Stimulated activated CD4-positive, alpha-beta T cell treated with anti-CD3 and anti-CD28 coated beads, TNF-alpha, amount 100 ng/mL, for 48 hours (primary cell): ENCODE measurements around the gene SIN3B.

Source experiments
- DNase-seq, 3 donors: peaks; one replicate each; pipeline ENCODE4 v3.0.0-alpha.2; 2020; ENCODE audit warnings: low read depth in 3 of 3

SIN3B gene

GRCh38 chr19:16824658-16825311 is 4.4 kb upstream of the SIN3B start:
- DNase-seq: no peak

DNA sequence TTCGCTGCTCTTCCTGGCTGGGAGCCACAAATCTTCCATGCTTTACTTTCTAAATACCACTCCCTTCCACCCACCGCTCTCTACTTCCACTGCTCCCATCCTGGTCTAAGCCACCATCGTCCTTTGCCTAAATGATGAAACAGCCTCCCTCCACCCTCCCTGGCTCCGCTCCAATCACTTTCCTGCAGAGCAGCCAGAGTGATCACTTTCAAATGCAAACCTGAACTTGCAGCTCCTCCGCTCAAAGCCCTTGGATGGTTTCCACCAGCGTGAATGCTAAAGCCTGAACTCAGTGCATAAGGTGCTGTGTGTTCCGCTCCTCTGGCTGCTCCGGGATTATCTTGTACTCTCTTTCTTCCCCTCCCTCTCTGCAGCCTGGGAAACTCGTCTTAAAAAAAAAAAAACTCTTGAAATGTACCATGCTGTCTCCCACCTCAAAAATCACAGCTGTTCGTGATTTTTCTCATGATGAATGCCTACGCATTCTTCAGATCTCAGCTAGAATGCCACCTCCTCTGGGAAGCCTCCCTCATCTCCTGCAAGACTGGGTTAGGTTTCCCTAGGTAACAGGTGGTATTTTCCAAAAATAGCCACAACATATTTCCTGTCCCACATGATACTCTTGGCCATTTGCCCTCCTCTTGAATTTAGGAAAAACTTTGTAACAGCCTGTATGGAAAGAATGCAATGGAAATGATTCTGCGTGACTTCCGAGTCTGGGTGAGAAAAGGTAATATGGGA is 3.7 kb upstream of the SIN3B start:
- DNase-seq: no peak

DNA sequence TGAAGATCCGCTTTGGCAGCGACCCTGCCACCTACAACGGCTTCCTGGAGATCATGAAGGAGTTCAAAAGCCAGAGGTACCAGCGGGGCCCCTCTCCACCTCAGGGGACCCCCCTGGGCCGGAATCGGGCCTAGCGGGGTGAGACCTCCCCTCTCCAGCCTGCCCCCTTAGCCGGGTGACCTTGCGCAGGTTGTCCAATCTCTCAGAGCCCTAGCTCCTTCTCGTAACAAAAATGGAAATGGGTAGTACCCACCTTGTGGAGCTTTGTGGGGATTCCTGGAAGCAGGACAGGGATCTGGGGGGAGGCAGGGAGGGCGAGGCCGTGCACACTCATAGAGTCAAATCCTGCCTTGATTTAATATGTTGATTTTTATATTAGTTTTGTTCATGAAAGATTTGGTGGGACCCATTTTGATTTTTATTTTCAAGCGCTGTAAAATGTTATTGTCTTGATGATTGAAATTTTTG is 658 bp downstream of the SIN3B start:
- DNase-seq: no peak

DNA sequence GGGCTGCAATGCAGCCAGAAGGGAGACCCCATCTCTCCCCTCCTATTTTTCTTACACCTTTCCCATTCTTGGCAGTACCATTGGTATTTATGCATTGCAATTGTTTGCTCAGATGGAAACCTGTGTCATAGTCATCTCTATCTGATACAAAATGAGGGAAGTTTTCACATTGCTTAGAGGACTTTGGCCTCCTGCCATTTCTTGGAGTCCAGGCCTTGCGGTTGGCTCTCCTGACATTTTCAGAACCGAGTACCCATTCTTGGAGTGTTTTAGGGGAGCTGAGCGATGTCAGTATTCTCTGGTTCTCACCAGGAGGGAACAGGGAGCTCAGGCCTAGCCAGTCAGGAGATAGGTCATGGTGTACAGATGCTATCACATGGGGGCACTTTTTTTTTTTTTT is 1.5 kb downstream of the SIN3B start:
- DNase-seq: no peak

GRCh38 chr19:16831531-16831930 is 2.3 kb downstream of the SIN3B start:
- no peak for DNase-seq

GRCh38 chr19:16834747-16835146 is 5.5 kb downstream of the SIN3B start:
- DNase-seq: peak in 1 of 3 donors; percentile 4

- no peak for DNase-seq
Observed at GRCh38 chr19:16836115-16837034, 7.2 kb downstream of the SIN3B start.

- no peak for DNase-seq
Observed at GRCh38 chr19:16837035-16837362, 7.8 kb downstream of the SIN3B start.

GRCh38 chr19:16841391-16841926 is 12.3 kb downstream of the SIN3B start:
- DNase-seq: no peak

GRCh38 chr19:16846901-16847300 is 17.7 kb downstream of the SIN3B start:
- DNase-seq: no peak

DNA sequence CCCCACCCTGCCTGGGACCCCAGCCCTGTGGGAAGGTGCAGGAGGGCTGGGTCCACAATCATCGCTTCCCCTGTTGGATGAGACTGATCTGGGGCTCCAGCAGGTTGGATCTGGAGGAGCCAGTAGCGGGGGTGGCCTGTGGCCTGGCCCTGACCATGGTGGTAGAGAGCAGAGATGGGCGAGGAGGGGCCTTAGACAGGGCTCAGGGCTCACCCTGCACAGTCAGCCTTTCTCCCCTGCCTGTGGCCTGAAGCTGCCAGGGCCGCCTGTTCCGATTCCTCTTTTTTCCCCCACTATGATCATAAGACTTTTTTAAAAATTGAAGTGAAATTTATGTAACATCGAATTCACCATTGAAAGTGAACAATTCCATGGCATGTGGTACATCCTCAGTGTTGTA is 18.2 kb downstream of the SIN3B start:
- DNase-seq: no peak

GRCh38 chr19:16849168-16849567 is 20.0 kb downstream of the SIN3B start:
- no peak for DNase-seq

DNA sequence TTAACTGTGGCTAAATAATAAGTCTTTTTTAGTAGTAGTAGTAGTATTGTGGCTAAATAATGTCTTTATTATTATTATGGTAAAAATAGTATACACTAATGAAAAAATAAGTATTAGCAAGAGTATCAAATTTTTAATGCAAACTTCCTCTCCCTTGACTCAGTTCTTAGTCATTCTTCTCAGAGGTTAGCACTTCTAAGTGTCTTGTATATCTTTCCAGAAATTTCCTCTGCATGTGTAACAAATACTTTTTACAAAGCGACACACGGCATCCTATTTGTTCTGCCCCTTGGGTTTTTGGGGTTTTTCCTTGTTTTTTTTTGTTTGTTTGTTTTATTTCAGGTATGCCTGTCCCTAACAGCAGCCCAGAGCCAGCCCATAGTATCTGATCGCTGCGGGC is 20.9 kb downstream of the SIN3B start:
- no peak for DNase-seq

DNA sequence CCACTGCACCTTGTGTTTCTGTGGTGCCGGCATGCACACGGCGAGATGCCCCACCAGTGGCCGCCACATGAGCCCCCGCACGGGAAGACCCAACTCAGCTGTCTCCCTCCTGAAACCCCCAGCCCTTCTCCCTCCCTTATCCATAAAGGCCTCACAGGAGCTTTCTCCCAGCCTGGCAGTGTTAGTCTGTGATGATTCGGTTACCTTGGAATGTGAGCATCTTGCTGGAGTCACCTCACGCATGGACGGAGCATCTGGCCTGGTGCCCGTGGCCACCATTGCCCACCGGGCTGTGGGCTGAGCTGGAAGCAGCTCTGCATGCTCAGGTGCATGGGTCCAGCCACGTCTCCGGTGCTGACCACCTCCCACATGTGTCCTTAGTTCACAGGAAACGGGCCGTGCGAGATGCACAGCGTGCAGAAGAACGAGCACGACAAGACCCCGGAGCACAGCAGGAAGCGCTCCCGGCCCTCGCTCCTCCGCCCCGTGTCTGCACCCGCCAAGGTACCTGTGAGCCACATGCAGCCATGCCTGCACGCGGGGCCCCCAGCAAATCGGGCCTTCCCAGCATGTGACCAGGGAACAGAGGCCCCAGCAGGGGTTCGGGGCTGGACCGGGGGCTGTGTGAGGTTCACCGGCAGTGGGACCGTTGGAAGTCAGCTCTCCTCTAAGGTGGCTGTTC is 22.0 kb downstream of the SIN3B start:
- DNase-seq: no peak

- DNase-seq: no peak
Observed at GRCh38 chr19:16853066-16853465, 23.9 kb downstream of the SIN3B start.

GRCh38 chr19:16856091-16856490 is 26.9 kb downstream of the SIN3B start:
- DNase-seq: no peak

GRCh38 chr19:16859626-16860025 is 30.4 kb downstream of the SIN3B start:
- DNase-seq: no peak

GRCh38 chr19:16860118-16860517 is 30.9 kb downstream of the SIN3B start:
- no peak for DNase-seq

DNA sequence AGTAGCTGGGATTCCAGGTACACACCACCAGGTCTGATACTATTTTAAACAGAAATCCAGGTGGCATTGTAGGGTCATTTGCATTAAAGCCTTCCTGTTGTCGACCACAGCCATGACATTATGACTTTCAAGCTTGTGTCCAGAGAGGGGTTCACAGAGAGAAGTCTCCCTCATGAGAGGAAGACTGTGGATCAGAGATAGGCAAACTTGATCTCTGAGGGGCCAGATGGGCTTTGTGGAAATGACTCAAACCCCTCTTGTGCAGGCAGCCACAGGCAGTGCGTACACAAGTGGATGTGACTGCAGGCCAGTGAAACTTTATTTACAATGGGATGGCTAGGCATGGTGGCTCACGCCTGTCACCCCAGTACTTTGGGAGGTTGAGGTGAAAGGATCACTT is 31.8 kb downstream of the SIN3B start:
- no peak for DNase-seq

DNA sequence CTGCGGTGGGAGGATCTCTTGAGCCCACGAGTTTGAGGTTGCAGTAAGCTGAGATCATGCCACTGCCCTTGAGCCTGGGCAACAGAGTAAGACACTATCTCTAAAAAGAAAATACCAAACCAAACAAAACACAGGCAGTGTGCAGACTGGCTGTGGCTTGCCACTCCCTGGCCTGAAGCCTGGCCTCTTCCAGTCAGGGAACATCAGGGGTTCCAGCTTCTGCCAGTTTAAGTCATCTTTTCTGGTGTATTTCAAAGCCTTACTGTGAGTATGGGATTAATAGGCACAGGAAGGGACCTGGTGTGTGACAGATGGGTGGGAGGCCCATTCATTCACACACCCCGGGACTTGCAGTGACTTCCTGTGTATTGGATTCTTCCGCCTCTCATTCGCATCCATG is 32.6 kb downstream of the SIN3B start:
- no peak for DNase-seq

DNA sequence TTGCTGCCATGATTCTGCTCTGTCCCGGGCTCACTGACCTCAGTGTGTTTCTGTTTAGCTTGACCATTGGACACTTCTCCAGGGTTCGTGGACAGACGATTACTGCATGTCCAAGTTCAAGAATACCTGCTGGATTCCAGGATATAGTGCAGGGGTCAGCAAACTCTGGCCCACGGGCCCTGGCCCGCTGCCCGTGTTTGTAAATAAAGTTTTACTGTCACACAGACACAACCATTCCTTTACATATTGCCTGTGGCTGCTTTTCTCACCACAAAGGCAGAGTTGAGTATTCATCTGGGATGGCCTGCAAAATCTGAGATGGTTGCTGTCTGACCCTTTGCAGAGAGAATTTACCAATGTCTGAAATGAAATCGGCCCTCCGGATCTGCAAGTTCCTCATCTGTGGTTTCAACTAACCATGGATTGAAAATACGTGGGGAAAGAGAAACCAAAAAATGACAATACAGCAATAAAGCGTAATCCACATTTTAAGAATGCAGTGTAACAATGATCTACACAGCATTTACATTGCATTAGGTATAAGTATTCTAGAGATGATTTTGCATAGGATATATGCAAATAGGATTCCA is 33.7 kb downstream of the SIN3B start:
- no peak for DNase-seq
